Keratinocyte (primary cell): ENCODE data around the gene VPS26C.

Experiments
- CTCF ChIP-seq, 3 experiments: IDR thresholded peaks in 1 of 3; conservative IDR thresholded peaks in 1 of 3; optimal IDR thresholded peaks in 1 of 3; 2 replicates in 2 of 3; 3 replicates in 1 of 3; pipeline versions ENCODE3 to v1.5.1; 2011; ENCODE audit warnings: low read length in 3 of 3, mild to moderate bottlenecking in 3 of 3, moderate library complexity in 2 of 3, control low read depth in 1 of 3, inconsistent platforms in 1 of 3; ENCODE audit not compliant: insufficient read depth in 2 of 3; ENCODE audit errors: extremely low read depth in 1 of 3
- EZH2 ChIP-seq: IDR thresholded peaks from one replicate; pipeline ENCODE4 v1.6.1; 2012; ENCODE audit warnings: inconsistent platforms, mild to moderate bottlenecking, low read length, moderate library complexity

GRCh38 chr21:37197746-37198145, 69.4 kb downstream of the VPS26C start:
- no peak for TF ChIP-seq CTCF (optimal IDR thresholded peaks at IDR 0.05 in 1 of 3, IDR thresholded peaks at IDR 0.05 in 1 of 3, conservative IDR thresholded peaks at IDR 0.05 in 1 of 3; ENCODE audit: extremely low read depth in 1 of 3, insufficient read depth in 2 of 3, low read length in 3 of 3)
- TF ChIP-seq EZH2 = no peak
